ENCODE results near the gene ATP4B.
"Not testable (repeated sequence)": the region's sequence is repeated elsewhere in the genome, so short reads cannot be mapped to it uniquely, and the experiment has no call there.

The ATP4B gene

DNA sequence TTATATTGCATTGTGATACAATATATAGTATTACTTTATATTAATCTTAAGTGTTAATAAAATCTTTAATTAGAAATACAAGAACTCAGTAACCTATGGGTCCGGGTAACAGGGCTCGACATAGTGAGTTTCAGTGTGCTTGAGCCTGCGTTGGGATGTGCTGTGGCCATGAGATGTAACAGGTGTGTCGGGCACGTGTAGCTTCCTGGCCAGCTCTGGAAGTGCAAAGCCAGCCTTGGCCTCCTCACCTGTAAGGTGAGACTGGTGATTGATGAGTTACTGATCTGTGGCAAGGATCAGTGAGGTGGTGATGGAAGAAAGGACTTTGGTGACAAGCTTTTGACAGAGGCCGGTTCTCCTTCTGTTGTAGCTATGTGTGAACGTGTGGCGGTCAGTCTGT lies 19.2 kb downstream of the ATP4B start:
- DNase-seq: no peak

DNA sequence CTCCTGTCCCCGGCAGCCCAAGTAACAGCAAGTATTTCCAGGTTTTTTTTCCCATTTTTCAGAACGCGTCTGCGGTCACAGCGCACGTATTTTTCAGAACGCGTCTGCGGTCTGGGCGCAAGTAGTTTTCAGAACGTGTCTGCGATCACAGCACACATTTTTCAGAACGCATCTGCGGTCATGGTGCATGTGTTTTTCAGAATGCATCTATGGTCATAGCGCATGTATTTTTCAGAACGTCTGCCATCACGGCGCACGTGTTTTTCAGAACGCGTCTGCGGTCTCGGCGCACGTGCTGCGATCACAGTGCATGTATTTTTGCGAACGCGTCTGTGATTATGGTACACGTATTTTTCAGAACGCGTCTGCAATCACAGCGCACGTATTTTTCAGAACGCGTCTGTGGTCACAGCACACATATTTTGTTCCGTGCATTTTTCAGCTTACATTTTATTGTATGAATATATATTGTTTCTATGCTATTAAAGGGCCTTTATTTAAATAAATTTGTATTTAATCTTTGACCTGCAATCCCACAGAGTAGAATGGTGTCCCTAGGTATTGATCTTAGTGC lies 19.7 kb downstream of the ATP4B start:
- no peak for DNase-seq

DNA sequence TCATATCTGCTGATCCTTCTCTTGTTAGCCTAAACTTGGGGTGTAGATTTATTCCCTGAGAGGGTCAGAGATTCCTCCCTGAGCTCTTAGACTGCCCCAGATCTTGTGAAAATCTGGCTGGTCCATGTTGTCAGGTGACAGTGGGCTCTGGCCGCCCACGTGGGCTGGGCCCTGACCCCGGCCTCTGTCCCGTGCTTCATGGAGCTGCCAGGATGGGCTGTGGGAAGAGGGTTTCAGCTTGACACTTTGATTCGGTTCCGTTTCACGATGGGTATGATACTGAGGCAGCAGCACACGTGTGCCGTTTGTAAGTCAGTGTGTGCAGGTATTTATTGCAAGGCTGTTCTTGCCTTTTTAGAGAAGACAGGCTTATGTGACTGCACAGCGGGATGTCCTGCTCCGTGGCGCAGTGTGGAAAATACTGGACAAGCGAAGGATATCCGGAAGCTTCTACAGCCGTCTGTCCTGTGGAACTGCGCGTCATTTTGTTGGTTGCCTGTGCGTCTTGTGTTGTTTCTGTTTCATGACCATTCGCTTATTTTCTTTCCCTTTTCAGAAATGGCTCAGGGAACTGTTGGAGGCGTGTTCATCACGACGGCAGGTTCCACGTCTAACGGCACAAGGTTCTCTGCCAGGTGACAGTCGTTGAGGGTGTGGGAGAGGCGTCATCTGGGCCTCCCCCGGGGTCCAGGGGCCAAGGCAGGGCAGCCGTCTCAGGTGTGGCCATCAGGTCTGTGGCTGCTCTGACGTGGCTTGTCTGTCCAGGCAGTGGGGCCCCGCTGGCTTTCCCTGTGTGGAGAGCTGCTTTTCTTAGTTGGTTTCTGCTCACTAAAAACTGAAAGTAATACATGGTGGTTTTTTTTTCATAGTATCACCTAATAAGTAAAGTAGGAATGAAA lies 20.5 kb downstream of the ATP4B start:
- DNase-seq: no peak

DNA sequence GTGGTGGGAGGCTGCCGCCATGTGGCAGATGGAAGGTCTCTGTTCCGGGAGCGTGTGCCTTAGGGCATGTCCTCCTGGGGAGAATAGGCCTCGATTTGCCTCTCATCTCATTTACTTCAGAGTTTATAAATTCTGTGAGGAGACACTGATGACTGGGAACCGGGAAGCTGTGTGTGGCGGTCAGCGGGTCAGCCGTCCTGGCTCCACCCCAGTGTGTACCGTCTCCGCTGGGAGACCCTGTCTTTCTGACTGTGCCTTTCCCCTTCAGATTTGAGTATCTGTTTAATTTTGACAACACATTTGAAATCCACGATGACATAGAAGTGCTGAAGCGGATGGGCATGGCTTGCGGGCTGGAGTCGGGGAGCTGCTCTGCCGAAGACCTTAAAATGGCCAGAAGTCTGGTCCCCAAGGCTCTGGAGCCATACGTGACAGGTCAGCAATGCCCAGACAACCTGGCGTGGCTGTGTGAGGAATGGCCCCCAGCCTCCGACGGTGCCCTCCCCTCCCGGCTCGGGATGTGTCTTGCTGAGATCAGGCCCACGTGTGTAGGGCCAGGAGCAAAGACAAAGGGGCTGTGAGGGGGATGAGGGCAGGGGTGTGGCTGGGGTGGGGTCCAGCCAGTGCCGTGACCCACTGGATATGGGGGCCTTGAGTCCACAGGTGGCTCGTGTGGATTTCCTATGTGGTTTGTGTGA lies 21.6 kb downstream of the ATP4B start:
- DNase-seq: no peak

DNA sequence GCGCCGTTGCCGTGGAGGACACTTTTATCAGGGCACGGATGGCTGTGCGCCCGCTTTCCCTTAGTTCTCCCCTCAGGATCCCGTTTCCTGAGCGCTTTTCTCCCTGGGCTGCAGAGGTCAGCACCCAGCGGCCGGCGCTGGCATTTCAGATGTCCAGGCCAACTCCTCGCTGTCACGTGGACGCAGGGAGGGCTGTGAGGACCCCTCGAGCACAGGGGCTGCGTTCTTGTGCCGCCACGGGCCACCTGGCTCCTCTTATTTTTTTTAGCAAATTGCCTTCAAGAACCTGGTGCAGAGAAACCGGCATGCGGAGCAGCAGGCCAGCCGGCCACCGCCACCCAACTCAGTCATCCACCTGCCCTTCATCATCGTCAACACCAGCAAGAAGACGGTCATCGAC lies 22.3 kb downstream of the ATP4B start:
- no peak for DNase-seq

DNA sequence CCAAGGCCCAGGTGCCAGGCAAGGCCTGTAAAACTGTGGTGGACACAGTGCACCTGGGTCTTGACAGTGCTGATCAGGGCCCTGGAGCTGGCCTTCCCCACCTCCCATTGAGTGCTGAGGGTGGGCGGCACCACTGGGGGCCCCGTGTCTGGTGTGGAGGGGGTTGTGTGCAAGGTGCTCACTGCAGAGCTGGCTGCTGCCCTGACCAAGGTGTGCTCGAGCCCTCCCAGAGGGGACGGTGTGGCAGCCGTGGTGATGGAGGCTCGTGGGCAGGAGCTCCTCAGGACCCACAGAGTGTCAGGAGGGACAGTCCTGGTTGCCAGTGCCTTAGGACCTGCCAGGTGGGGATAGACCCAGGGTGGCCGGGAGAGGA lies 23.0 kb downstream of the ATP4B start:
- no peak for DNase-seq

DNA sequence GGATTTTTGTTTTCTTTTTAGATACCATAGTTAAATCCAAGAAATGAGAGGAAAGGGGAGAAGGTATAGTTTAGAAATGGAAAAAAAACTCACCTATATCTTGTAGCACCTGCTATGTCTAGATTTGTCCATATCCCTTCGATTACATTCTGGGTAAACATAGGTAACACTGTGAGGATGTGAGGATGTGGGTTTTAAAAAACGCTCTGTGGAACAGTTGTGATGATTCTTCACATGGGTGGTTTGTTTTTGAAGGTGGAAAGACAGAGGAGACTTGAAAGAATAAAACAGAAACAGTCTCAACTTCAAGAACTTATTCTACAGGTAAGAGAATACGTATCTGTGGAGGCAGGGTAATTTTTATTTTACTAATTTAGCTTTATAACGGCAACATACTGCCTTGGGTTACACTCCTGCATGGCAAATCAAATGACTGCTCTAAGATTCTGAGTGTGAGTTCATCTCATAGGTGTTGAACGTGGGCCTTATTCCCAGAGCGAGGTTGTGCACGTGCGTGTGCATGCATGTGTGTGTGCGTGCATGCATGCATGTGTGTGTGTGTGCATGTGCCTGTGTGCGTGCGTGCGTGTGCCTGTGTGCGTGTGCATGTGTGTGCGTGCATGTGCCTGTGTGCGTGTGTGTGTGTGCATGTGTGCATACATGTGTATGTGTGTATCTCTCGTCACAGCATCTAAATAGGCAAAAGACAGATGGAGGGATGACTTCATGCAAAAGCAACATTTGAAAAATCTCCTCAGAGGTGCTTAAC lies 23.5 kb downstream of the ATP4B start:
- no peak for DNase-seq

DNA sequence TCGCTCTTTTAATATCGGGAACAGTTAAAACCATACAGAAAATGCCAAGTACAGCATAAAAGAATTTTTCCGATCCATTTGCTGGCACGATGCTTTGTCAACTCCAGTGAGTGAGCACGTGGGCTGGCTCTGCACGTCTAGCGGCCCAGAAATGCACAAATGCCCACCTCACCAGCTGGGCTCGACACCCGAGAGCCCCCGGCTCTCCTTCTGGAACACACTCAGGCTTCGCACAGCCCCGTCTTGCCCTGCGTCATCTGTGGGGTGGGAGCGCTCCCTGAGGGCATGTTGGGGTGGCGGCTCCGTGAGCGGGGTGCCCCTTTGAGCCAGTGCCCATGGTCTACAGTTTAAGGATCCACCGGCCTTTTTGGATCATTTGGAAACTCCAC lies 24.5 kb downstream of the ATP4B start:
- no peak for DNase-seq

DNA sequence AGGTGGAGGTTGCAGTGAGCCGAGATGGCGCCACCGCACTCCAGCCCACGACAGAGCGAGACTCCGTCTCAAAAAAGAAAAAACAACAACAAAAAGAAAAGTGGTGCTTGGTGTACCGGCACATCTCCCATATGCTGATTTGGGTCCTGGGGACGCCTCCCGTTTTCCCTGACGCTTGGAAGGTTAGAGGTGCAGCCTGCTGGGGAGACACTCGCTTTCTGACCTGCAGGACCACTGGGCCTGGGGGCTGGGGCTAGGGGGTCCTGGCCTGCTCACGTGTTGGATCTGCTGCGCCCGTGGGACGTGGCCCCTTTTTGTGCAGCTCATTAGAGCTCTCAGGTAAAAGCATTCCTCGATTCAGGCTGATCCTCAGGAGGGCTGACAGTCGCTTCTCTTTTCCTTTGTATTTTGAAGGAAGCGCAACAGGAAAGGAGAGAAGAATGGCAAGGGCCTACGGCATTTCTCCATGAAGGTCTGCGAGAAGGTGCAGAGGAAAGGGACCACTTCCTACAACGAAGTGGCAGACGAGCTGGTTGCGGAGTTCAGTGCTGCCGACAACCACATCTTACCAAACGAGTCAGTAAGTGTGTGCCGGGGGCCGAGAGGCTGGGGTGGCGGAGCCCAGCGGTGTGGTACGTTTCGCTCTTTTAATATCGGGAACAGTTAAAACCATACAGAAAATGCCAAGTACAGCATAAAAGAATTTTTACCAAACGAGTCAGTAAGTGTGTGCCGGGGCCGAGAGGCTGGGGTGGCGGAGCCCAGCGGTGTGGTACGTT lies 25.1 kb downstream of the ATP4B start:
- DNase-seq: no peak

DNA sequence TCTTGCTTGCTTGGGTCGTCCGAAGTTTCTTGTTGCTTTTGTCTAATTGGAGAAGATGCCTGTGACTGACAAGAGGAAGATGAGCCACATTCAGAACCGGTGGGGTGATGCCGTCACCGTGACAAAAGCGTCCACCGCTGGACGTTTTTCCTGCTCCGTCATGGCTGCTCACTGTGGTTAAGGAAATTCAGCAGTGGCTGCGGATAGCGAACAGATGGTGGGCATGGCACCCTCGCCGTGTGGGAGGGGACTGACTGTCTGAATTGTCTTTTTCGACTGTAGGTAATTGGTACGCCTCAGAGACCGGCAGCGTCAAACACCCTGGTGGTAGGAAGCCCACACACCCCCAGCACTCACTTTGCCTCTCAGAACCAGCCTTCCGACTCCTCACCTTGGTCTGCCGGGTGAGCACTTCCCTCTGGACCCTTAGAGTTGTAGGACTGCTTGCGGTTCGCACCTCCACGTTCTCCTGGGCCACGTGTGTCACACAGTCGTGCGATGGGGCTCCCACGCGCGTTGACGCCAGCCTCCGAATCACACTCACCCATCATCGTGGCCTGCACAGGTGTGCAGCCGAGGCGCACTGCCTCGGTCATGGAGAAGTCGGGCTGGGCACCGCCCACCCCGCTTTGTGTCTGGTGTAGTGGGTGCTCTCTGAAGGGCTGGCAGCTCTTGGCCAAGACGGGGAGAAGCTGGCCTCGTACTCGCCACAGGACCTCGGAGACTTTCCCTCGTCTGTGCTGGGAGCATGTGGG lies 26.5 kb downstream of the ATP4B start:
- no peak for DNase-seq

DNA sequence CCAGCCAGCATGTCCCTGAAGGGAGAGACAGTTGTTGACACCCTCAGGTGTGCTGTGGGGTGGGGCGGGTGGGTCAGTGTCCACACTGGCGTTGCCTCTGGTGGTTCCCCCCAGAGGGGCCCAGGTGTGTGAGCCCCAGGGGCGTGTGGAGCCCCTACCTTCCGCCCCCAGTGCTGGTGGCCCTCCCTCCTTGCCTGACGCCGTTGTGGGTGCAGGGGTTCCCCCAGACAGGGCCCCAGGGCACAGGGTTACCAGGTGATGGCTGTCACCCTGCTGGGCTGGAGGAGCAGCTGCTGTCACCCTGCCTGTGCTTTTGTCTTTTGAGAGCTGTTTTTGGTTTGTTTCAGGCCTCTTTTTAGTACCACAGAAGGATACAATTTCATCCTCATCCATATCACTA lies 27.2 kb downstream of the ATP4B start:
- DNase-seq: no peak

DNA sequence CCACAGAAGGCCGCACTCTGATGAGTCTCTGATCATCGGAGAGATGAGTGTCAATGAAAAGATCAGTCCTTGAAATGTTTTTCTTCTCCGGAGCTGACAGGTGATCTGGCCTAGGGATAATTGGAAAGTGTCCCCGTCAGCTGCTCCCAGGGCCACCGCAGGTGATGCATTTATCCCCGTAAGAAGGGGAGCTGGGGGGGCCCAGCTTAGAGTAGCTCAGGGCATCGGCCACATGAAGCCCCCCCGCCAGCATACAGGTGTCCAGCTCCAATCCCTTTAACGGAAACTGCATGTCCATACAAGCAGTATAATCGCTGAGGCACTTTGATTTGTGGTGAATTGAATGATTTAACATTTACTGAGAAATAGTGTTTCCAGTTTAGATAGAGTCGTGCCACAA lies 27.7 kb downstream of the ATP4B start:
- no peak for DNase-seq

DNA sequence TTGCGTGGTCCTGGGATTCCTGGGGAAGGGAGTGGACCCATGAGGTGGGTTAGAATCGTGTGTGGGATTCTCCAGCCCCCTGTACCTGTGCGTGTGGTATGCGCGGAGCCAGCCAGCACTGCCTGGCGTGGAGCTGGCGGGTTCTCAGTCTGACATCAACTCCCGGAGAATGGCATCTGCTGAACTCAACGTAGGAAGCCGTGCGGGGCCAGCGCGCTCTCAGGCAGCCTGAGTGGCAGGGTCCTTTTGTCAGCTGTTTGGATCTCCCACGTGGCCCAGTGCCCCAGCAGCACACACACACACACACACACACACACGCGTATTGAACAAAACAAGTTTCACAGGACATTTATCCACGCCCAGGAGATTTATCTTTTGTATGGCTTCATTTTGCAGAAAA lies 28.1 kb downstream of the ATP4B start:
- DNase-seq: no peak

DNA sequence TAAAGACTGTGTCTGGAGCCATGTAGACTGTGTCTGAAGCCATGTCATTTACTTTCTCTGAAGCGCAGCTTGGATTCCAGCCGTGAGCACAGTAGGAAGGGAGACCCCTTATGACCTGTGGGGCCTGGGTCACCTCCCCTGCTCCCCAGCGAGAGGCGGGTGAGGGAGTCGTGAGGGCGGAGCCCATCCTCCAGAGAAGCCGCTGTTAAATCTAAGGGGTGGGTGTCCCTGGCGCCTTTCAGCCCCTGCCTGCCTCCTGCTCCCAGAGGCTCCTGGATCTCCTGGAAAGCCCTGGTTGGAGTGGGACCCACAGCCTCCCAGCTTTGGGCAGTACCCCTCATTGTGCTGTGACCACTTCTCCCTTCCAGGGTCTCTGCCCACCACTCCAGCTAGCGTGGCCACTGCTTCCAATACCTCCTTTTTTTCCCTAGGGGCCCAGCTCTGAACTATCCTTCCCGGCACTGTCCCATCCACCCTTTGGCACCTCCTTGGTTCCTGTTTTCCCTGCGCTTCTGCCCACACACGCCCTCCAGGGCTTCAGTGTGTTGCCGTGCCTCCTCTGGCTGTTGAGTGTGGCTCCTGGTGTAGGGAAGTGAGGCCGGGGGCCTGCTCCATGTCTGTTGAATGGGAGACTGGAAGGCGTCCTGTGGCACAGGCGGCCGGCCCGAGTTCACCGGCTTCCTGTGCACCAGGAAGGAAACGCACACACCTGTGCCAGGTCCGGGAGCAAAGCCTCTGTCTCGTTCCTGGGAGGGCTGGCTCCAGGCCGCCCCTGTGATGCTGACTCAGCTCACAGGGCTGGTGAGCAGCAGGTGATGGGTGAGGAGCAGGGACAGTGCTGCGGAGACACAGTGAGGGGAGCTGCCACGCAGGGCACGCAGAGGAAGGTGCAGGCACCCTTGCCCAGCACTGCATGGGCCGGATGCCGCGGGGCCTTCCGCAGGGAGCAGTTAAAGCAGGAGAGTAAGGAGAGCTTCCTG lies 29.4 kb downstream of the ATP4B start:
- no peak for DNase-seq

DNA sequence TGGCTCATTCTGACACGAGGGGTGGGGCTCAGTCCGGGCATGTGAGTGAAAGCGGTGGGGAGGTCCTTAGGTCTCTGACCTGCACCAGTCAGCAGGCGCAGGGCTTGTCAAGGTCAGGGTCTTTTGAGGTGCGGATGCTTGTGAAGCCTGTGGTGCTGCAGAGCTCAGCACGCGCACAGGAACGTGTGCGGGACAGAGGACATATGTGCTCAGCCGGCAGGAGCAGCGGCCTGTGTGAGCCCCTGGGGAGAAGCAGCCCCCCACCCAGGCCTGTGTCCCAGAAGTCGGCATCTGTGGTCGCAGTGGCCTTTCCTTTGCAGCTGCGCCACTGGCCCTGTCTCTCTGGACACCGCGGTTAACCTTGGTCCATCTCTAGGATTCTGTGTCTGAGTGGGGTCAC lies 30.9 kb downstream of the ATP4B start:
- no peak for DNase-seq

DNA sequence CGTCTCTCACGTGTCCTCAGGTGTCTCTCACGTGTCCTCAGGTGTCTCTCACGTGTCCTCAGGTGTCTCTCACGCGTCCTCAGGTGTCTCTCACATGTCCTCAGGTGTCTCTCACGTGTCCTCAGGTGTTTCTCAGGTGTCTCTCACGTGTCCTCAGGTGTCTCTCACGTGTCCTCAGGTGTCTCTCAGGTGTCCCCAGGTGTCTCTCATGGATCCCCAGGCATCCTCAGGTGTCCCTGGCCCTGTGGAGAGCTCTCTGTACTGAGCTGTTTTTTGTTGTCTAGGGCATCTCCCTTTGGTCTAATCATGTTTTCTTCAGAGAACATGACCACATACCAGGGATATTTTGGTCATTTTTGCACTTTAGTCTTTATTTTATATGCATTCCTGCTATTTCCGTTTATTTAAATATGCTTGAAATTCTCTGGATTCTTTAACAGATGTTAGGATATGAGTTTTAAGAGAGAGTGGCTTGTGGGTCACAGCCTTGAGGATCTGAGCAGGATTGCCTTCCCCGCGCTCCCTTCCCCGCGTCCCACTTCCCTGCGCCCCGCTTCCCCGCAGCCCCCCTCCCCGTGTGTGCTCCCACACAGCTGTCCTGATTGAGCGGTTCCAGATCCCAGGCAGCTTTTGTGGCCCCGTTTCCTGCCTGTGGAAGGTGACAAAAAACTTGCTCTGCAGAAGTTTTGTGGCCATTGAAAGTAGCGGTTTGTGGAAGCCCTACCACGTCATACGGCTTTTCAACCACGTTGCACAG lies 31.9 kb downstream of the ATP4B start:
- DNase-seq: no peak

DNA sequence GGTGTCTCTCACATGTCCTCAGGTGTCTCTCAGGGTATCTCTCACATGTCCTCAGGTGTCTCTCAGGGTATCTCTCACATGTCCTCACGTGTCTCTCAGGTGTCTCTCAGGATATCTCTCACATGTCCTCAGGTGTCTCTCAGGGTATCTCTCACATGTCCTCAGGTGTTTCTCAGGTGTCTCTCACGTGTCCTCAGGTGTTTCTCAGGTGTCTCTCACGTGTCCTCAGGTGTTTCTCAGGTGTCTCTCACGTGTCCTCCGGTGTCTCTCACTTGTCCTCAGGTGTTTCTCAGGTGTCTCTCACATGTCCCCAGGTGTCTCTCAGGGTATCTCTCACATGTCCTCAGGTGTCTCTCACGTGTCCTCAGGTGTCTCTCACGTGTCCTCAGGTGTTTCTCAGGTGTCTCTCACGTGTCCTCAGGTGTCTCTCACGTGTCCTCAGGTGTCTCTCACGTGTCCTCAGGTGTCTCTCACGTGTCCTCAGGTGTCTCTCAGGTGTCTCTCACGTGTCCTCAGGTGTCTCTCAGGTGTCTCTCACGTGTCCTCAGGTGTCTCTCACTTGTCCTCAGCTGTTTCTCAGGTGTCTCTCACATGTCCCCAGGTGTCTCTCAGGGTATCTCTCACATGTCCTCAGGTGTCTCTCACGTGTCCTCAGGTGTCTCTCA lies 33.2 kb downstream of the ATP4B start:
- not testable (repeated sequence) for DNase-seq

DNA sequence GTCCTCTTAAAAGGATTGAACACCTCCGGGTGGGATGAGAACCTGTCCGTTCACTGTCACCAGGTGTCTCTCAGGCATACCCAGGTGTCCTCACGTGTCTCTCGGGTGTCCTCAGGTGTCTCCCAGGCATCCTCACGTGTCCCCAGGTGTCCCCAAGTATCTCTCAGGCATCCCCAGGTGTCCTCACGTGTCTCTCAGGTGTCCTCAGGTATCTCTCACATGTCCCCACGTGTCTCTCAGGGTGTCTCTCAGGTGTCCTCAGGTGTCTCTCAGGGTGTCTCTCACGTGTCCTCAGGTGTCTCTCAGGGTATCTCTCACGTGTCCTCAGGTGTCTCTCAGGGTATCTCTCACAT lies 33.8 kb downstream of the ATP4B start:
- DNase-seq: no peak

DNA sequence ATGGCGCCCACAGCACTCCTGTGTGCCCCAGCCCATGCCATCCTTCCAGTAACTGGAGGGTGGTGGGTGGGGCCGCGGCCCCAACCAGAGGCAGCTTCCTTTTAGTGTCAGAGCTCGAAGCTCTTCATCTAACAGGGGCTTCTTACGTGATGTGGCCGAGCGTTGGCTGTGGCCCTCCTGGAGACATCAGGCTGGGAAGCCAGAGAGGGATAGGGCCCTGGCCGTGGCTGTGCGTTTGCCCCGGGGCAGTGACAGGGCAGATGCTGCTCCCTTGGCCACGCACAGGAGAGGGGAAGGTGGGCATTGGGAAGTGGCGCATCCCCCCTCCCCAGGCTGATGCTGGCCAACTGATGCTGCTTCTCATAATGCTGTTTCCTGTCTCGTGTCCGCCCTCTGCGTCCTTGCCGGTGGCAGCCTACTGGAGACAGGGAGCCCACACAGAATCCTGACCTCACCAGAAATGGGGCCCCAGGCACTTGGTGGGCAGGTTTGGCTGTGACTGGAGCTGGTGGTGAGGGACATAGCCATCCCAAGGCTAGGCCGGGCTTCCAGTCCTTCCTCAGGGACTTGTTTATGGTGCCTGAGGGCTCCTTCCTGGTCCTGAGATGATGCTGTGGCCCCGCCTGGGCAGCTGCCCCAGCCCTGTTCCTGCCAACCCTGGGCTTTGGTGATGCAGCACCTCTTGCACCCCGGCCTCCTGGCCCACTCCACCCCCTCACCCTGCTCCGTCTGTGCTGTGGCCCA lies 34.3 kb downstream of the ATP4B start:
- no peak for DNase-seq
